K562 (cell line): ENCODE data around the gene RBKS. TPM values are rescaled to one million over a fixed set of nuclear protein-coding genes. Genes with fewer than 3 reads are reported as not detected.

ENCODE experiments used
- MECOM ChIP-seq: fragments of 250-450 bp; sonication (Bioruptor Pico); IDR thresholded peaks from 2 replicates; pipeline ENCODE4 v1.8.0; 2022; ENCODE audit warnings: inconsistent platforms
- NONO ChIP-seq, 2 experiments: fragments of 200-400 bp in 1 of 2; fragments of 450-650 bp in 1 of 2; formaldehyde crosslinking in 1 of 2; IDR thresholded peaks; 2 replicates each; pipeline ENCODE4 v1.6.1; 2017; ENCODE audit warnings: low read depth in 2 of 2, mild to moderate bottlenecking in 2 of 2, moderate library complexity in 2 of 2, low read length in 1 of 2
- RBBP5 ChIP-seq: fragments of 200-600 bp; sonication (generic); IDR thresholded peaks from 2 replicates; pipeline ENCODE4 v1.6.1; 2012; ENCODE audit warnings: borderline replicate concordance, mild to moderate bottlenecking, low read length, control low read depth, inconsistent platforms; ENCODE audit not compliant: insufficient read depth, poor library complexity, severe bottlenecking
- SNIP1 ChIP-seq: fragments of 450-650 bp; IDR thresholded peaks from 2 replicates; pipeline ENCODE4 v1.7.1; 2017; ENCODE audit warnings: low read depth, mild to moderate bottlenecking
- TAF1 ChIP-seq: IDR thresholded peaks from 2 replicates; pipeline ENCODE4 v1.6.1; 2011; ENCODE audit warnings: mild to moderate bottlenecking, low read length, moderate library complexity; ENCODE audit not compliant: insufficient read depth, control insufficient read depth, severe bottlenecking; ENCODE audit errors: extremely low read depth
- ZKSCAN8 ChIP-seq: fragments of 200-800 bp; sonication (Bioruptor generic); IDR thresholded peaks from 2 replicates; pipeline ENCODE4 v1.6.1; 2016; ENCODE audit warnings: missing genetic modification characterization, missing compliant biosample characterization
- ZNF146 ChIP-seq: IDR thresholded peaks from one replicate; pipeline ENCODE4 v1.6.1; 2018; ENCODE audit warnings: missing compliant biosample characterization; ENCODE audit not compliant: unreplicated experiment
- ZNF318 ChIP-seq, 2 experiments: fragments of 450-650 bp; IDR thresholded peaks; 2 replicates each; pipeline ENCODE4 v1.6.1; 2016; ENCODE audit warnings: mild to moderate bottlenecking in 2 of 2, borderline replicate concordance in 1 of 2, low read depth in 1 of 2, moderate library complexity in 1 of 2
- polyA plus RNA-seq, 8 experiments: library from polyadenylated mRNA; depleted of rRNA in 4 of 8; stranded (reverse) in 5 of 8; unstranded in 3 of 8; fragments of >200 nt; fragmentation: Nextera tagmentation in 2 of 8; fragmentation: Illumina TruSeq in 1 of 8; extraction: Ambion mirVana in 2 of 8; extraction: Trizol in 1 of 8; gene quantifications; 2 replicates each; pipeline versions ENCODE4 v1.2.1 to v1.2.3, GENCODE V29; 2011 to 2014; ENCODE audit warnings: inconsistent platforms in 1 of 8, missing spikeins in 1 of 8
- total RNA-seq, 7 experiments: library from RNA; depleted of rRNA in 6 of 7; stranded (reverse); fragments of >200 nt in 6 of 7; fragmentation: Illumina TruSeq in 2 of 7; extraction: Trizol in 2 of 7; gene quantifications; 2 replicates each; pipeline versions ENCODE4 v1.2.1 to v1.2.3, GENCODE V29; 2011 to 2021; ENCODE audit warnings: low replicate concordance in 1 of 7
- TF ChIP-seq, protein P1 (sequence below): fragments of 250-450 bp; sonication (Bioruptor Pico); IDR thresholded peaks from 2 replicates; pipeline ENCODE4 v1.5.0; 2020; ENCODE audit warnings: mild to moderate bottlenecking, borderline replicate concordance
- TF ChIP-seq, protein P2 (sequence below): sonication (generic); formaldehyde crosslinking; IDR thresholded peaks from 2 replicates; pipeline ENCODE4 v1.8.1; 2023; ENCODE audit warnings: missing genetic modification reagents, mild to moderate bottlenecking, borderline replicate concordance

The RBKS gene
- total and polyA plus RNA-seq, 9 of the 15 experiments (the other 6 are each of a cell fraction or from before 2014, with no cell fraction given), result 0.06 to 0.39 (median 0.19) TPM

DNA sequence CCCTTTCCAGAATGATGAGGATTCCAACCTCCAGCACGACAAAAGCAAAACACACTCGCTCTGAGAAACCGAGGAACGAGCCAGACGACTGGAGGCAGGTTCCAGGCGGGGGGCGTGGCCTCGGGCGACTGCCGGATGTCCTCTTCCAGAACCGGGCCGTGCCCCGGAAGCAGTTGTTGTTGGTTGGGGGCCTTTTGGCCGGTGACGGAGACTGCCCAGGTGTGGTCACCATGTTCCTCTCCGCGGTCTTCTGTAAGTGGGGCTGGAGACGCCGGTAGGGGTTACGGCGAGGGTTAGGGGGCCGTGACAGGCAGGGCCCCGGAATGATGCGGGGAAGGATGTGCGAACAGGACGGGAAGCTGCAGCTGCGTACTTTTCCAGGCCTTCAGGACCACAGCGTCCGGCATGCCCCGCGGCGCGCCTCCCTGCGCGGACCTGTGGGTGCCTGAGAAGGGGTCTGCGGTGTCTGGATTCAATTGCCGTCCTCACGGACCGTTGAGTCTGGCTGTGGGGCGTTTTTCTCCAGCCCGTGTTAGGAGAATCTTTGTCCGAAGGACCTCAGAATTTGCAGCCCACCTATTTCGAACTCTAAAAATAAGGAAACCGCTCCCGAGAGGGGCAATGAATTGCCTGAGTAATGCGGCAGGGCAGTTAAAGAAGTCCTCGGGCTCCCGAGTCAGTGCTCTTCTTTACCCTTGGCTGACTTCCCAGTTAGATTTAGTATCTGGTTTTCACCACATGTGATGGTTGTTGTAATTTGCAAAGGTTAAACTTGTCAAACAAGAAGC, 118.4 kb downstream of the RBKS start, which contains the start of gene MRPL33 (continued):
- TF ChIP-seq, protein P1, sequence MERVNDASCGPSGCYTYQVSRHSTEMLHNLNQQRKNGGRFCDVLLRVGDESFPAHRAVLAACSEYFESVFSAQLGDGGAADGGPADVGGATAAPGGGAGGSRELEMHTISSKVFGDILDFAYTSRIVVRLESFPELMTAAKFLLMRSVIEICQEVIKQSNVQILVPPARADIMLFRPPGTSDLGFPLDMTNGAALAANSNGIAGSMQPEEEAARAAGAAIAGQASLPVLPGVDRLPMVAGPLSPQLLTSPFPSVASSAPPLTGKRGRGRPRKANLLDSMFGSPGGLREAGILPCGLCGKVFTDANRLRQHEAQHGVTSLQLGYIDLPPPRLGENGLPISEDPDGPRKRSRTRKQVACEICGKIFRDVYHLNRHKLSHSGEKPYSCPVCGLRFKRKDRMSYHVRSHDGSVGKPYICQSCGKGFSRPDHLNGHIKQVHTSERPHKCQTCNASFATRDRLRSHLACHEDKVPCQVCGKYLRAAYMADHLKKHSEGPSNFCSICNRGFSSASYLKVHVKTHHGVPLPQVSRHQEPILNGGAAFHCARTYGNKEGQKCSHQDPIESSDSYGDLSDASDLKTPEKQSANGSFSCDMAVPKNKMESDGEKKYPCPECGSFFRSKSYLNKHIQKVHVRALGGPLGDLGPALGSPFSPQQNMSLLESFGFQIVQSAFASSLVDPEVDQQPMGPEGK (CRISPR knock-in tag), result no peak
- TF ChIP-seq NONO (IDR thresholded peaks at IDR 0.05; ENCODE audit: low read depth in 2 of 2, low read length in 1 of 2) (no peak), MECOM (CRISPR knock-in tag) (no peak), ZKSCAN8 (CRISPR knock-in tag) (0 out of 2 replicates have a peak, but pooled peaks have one; percentile 16), TAF1 (peak; percentile 54), ZNF146 (CRISPR knock-in tag) (no peak), ZNF318 (IDR thresholded peaks at IDR 0.05; ENCODE audit: borderline replicate concordance in 1 of 2, low read depth in 1 of 2) (no peak), SNIP1 (no peak), RBBP5 (peak; percentile 94)
- TF ChIP-seq, protein P2, sequence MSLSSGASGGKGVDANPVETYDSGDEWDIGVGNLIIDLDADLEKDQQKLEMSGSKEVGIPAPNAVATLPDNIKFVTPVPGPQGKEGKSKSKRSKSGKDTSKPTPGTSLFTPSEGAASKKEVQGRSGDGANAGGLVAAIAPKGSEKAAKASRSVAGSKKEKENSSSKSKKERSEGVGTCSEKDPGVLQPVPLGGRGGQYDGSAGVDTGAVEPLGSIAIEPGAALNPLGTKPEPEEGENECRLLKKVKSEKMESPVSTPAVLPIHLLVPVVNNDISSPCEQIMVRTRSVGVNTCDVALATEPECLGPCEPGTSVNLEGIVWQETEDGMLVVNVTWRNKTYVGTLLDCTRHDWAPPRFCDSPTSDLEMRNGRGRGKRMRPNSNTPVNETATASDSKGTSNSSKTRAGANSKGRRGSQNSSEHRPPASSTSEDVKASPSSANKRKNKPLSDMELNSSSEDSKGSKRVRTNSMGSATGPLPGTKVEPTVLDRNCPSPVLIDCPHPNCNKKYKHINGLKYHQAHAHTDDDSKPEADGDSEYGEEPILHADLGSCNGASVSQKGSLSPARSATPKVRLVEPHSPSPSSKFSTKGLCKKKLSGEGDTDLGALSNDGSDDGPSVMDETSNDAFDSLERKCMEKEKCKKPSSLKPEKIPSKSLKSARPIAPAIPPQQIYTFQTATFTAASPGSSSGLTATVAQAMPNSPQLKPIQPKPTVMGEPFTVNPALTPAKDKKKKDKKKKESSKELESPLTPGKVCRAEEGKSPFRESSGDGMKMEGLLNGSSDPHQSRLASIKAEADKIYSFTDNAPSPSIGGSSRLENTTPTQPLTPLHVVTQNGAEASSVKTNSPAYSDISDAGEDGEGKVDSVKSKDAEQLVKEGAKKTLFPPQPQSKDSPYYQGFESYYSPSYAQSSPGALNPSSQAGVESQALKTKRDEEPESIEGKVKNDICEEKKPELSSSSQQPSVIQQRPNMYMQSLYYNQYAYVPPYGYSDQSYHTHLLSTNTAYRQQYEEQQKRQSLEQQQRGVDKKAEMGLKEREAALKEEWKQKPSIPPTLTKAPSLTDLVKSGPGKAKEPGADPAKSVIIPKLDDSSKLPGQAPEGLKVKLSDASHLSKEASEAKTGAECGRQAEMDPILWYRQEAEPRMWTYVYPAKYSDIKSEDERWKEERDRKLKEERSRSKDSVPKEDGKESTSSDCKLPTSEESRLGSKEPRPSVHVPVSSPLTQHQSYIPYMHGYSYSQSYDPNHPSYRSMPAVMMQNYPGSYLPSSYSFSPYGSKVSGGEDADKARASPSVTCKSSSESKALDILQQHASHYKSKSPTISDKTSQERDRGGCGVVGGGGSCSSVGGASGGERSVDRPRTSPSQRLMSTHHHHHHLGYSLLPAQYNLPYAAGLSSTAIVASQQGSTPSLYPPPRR (CRISPR knock-in tag), result no peak
